DND-41 (cell line): Measurements from ENCODE around the gene MYL10.

Source experiments
- ATAC-seq: fragments of 200-7000 bp; cut with Tn5 transposase; 3 replicates; pipeline ENCODE4 v1.9.1; 2021; ENCODE audit warnings: low read depth; ENCODE audit not compliant: insufficient read depth
- DNase-seq: peaks from one replicate; pipeline ENCODE4 v3.0.0-alpha.2; 2020
- H2AFZ ChIP-seq: 2 replicates; pipeline ENCODE4 v1.6.0; 2012; ENCODE audit warnings: low read depth, low read length
- H3K27ac ChIP-seq: 2 replicates; pipeline ENCODE4 v1.5.1; 2012; ENCODE audit warnings: low read length, inconsistent platforms
- H3K27me3 ChIP-seq: fragments of 200-600 bp; sonication (generic); 2 replicates; pipeline ENCODE4 v1.6.0; 2012; ENCODE audit warnings: low read length, mild to moderate bottlenecking, inconsistent platforms; ENCODE audit not compliant: insufficient read depth, poor library complexity
- H3K36me3 ChIP-seq: 2 replicates; pipeline ENCODE4 v1.5.1; 2012; ENCODE audit warnings: low read length, inconsistent platforms; ENCODE audit not compliant: insufficient read depth
- H3K4me1 ChIP-seq: 2 replicates; pipeline ENCODE4 v1.5.1; 2012; ENCODE audit warnings: mild to moderate bottlenecking, low read length; ENCODE audit not compliant: insufficient read depth
- H3K4me2 ChIP-seq: 2 replicates; pipeline ENCODE4 v1.6.0; 2012; ENCODE audit warnings: mild to moderate bottlenecking, moderate library complexity, low read length, inconsistent platforms; ENCODE audit not compliant: insufficient read depth
- H3K4me3 ChIP-seq, 2 experiments: fragments of 200-600 bp in 1 of 2; shearing (Covaris generic) in 1 of 2; 2 replicates each; pipeline ENCODE4 v1.5.1; 2012 to 2016; ENCODE audit warnings: inconsistent platforms in 2 of 2, low read length in 2 of 2, mild to moderate bottlenecking in 2 of 2, low read depth in 1 of 2, moderate library complexity in 1 of 2
- H3K79me2 ChIP-seq: 2 replicates; pipeline ENCODE4 v1.6.0; 2012; ENCODE audit warnings: low read length, inconsistent platforms; ENCODE audit not compliant: insufficient read depth
- H3K9ac ChIP-seq: 2 replicates; pipeline ENCODE4 v1.6.0; 2012; ENCODE audit warnings: low read depth, mild to moderate bottlenecking, inconsistent platforms, low read length, moderate library complexity
- H3K9me3 ChIP-seq: 2 replicates; pipeline ENCODE4 v1.5.1; 2012; ENCODE audit warnings: low read length, moderate library complexity, mild to moderate bottlenecking, inconsistent platforms; ENCODE audit not compliant: insufficient read depth, severe bottlenecking
- H4K20me1 ChIP-seq: 2 replicates; pipeline ENCODE4 v1.6.0; 2012; ENCODE audit warnings: low read length; ENCODE audit not compliant: insufficient read depth
- CTCF ChIP-seq: IDR thresholded peaks from 2 replicates; pipeline ENCODE4 v1.5.1; 2012; ENCODE audit warnings: borderline replicate concordance, low read length, moderate library complexity, mild to moderate bottlenecking; ENCODE audit not compliant: poor library complexity, severe bottlenecking; ENCODE audit errors: extremely low read depth
- EZH2 ChIP-seq: IDR thresholded peaks from 3 replicates; pipeline ENCODE4 v1.6.1; 2012; ENCODE audit warnings: borderline replicate concordance, low read depth, mild to moderate bottlenecking, moderate library complexity, low read length, inconsistent platforms; ENCODE audit not compliant: severe bottlenecking

MYL10 gene

GRCh38 chr7:101599787-101600186 lies 29.3 kb downstream of the MYL10 start:
- no peak overlapping the region for H3K9ac ChIP-seq
- H2AFZ ChIP-seq, result no peak overlapping the region
- no peaks in the 10 kb centered on the region for H3K9me3 ChIP-seq
- no peak overlapping the region for H3K27ac ChIP-seq
- no peaks in the 10 kb centered on the region for H3K36me3 ChIP-seq
- TF ChIP-seq EZH2, result no peak
- no peak for TF ChIP-seq CTCF
- no peak for DNase-seq
- ATAC-seq, result no peak
- H3K79me2 ChIP-seq, result no peaks in the 10 kb centered on the region
- H3K4me2 ChIP-seq, result no peak overlapping the region
- no peaks in the 10 kb centered on the region for H3K27me3 ChIP-seq
- H3K4me1 ChIP-seq, result peaks cover 3% of the 10 kb centered on the region
- H3K4me3 ChIP-seq, result no peak overlapping the region
- no peaks in the 10 kb centered on the region; the same call in 1 of the 2 replicates for H4K20me1 ChIP-seq

- Histone ChIP-seq H3K9ac (no peak overlapping the region), H3K27me3 (no peaks in the 10 kb centered on the region), H3K4me2 (no peak overlapping the region), H3K4me3 (no peak overlapping the region), H3K4me1 (peaks cover 3% of the 10 kb centered on the region), H3K27ac (no peak overlapping the region), H2AFZ (no peak overlapping the region), H3K79me2 (no peaks in the 10 kb centered on the region), H3K36me3 (no peaks in the 10 kb centered on the region), H4K20me1 (no peaks in the 10 kb centered on the region; the same call in 1 of the 2 replicates), H3K9me3 (no peaks in the 10 kb centered on the region)
- ATAC-seq (no peak), DNase-seq (no peak)
- no peak for TF ChIP-seq EZH2
- no peak for TF ChIP-seq CTCF
Measured at GRCh38 chr7:101598986-101599771, 29.9 kb downstream of the MYL10 start.

- no peak for TF ChIP-seq CTCF
- no peak for TF ChIP-seq EZH2
- no peaks in the 10 kb centered on the region for H3K36me3 ChIP-seq
- H2AFZ ChIP-seq, result no peak overlapping the region
- H3K4me1 ChIP-seq, result peaks cover 3% of the 10 kb centered on the region
- ATAC-seq (no peak), DNase-seq (no peak)
- no peaks in the 10 kb centered on the region; the same call in 1 of the 2 replicates for H4K20me1 ChIP-seq
- no peaks in the 10 kb centered on the region for H3K79me2 ChIP-seq
- H3K9ac ChIP-seq, result no peak overlapping the region
- no peak overlapping the region for H3K27ac ChIP-seq
- no peaks in the 10 kb centered on the region for H3K9me3 ChIP-seq
- peaks cover 4% of the 10 kb centered on the region for H3K27me3 ChIP-seq
- H3K4me3 ChIP-seq, result no peak overlapping the region
- no peak overlapping the region for H3K4me2 ChIP-seq
Measured at GRCh38 chr7:101598422-101598985, 30.6 kb downstream of the MYL10 start.
